ENCODE results near the gene ASCC3. TPM values are rescaled to one million over a fixed set of nuclear protein-coding genes. Genes with fewer than 3 reads are reported as not detected.

ASCC3 gene
- total RNA-seq, 4 donors from 2014 or later, result 18.1 to 26.3 (median 22.5) TPM

- TF ChIP-seq CTCF (IDR thresholded peaks at IDR 0.05; ENCODE audit: low read depth), result no peak
Observed at GRCh38 chr6:100627911-100628758, 253.0 kb downstream of the ASCC3 start.

- TF ChIP-seq CTCF (IDR thresholded peaks at IDR 0.05; ENCODE audit: low read depth), result no peak
Observed at GRCh38 chr6:100626721-100627120, 254.4 kb downstream of the ASCC3 start.

GRCh38 chr6:100622907-100623692 lies 258.0 kb downstream of the ASCC3 start:
- no peak for TF ChIP-seq CTCF (IDR thresholded peaks at IDR 0.05; ENCODE audit: low read depth)

GRCh38 chr6:100620085-100620840 lies 260.9 kb downstream of the ASCC3 start:
- no peak for TF ChIP-seq CTCF (IDR thresholded peaks at IDR 0.05; ENCODE audit: low read depth)

GRCh38 chr6:100618351-100618671 lies 262.8 kb downstream of the ASCC3 start:
- no peak for TF ChIP-seq CTCF (IDR thresholded peaks at IDR 0.05; ENCODE audit: low read depth)

- no peak for TF ChIP-seq CTCF (IDR thresholded peaks at IDR 0.05; ENCODE audit: low read depth)
Observed at GRCh38 chr6:100617633-100618350, 263.3 kb downstream of the ASCC3 start.
